WTC11 (cell line): ENCODE data around the gene HOXA5. TPM values are rescaled to one million over a fixed set of nuclear protein-coding genes. Genes with fewer than 3 reads are reported as not detected.

ENCODE experiments used
- ATAC-seq: fragments of 200-7000 bp; cut with Tn5 transposase; 2 replicates; pipeline ENCODE4 v1.10.0; 2021; ENCODE audit warnings: mild to moderate bottlenecking, moderate library complexity
- CTCF ChIA-PET: fragments of 300-600 bp; sonication (Branson Sonifier 250); formaldehyde crosslinking; loops from one replicate; lab custom pipeline; 2021; ENCODE audit warnings: antibody characterized with exemption; lab: Charles Lee
- POLR2A ChIA-PET: fragments of 350-600 bp; sonication (Branson Sonifier 250); formaldehyde crosslinking; loops from one replicate; lab custom pipeline; 2021; ENCODE audit warnings: antibody characterized with exemption; lab: Charles Lee
- DNase-seq: peaks from one replicate; pipeline ENCODE4 v3.0.0; 2021; ENCODE audit warnings: low spot score
- H3K27ac Mint-ChIP-seq: 2 replicates; pipeline ENCODE4 v1.8.0; 2021; ENCODE audit warnings: mixed read lengths
- H3K27me3 Mint-ChIP-seq: 2 replicates; pipeline ENCODE4 v1.8.0; 2021; ENCODE audit warnings: low read depth, mild to moderate bottlenecking, moderate library complexity, mixed read lengths
- H3K36me3 Mint-ChIP-seq: 2 replicates; pipeline ENCODE4 v1.8.0; 2021; ENCODE audit warnings: mixed read lengths
- H3K4me1 Mint-ChIP-seq: 2 replicates; pipeline ENCODE4 v1.8.0; 2022; ENCODE audit warnings: mixed read lengths
- H3K4me3 Mint-ChIP-seq: 2 replicates; pipeline ENCODE4 v1.8.0; 2021; ENCODE audit warnings: mild to moderate bottlenecking, moderate library complexity, mixed read lengths
- H3K9me3 Mint-ChIP-seq: 2 replicates; pipeline ENCODE4 v1.8.0; 2021; ENCODE audit warnings: mixed read lengths
- AFF4 ChIP-seq: sonication (generic); formaldehyde crosslinking; IDR thresholded peaks from 2 replicates; pipeline ENCODE4 v1.8.1; 2023; ENCODE audit warnings: mild to moderate bottlenecking, missing genetic modification reagents, borderline replicate concordance
- CREM ChIP-seq: sonication (generic); formaldehyde crosslinking; IDR thresholded peaks from 2 replicates; pipeline ENCODE4 v1.8.1; 2022; ENCODE audit warnings: mild to moderate bottlenecking, missing genetic modification reagents, moderate library complexity
- FOXP1 ChIP-seq: sonication (generic); formaldehyde crosslinking; IDR thresholded peaks from 2 replicates; pipeline ENCODE4 v1.8.0; 2022; ENCODE audit warnings: missing genetic modification reagents, mild to moderate bottlenecking, moderate library complexity, borderline replicate concordance
- GABPB1 ChIP-seq: sonication (generic); formaldehyde crosslinking; IDR thresholded peaks from 2 replicates; pipeline ENCODE4 v1.8.1; 2023; ENCODE audit warnings: mild to moderate bottlenecking, missing genetic modification reagents
- GTF2I ChIP-seq: fragments of 250-450 bp; sonication (Bioruptor Pico); conservative IDR thresholded peaks from 2 replicates; pipeline ENCODE4 v1.4.0; 2021; ENCODE audit warnings: mild to moderate bottlenecking
- HMGA2 ChIP-seq: fragments of 250-450 bp; sonication (Bioruptor Pico); IDR thresholded peaks from 2 replicates; pipeline ENCODE4 v1.4.0; 2021; ENCODE audit warnings: mild to moderate bottlenecking, moderate library complexity
- JUN ChIP-seq: sonication (generic); formaldehyde crosslinking; IDR thresholded peaks from 2 replicates; pipeline ENCODE4 v1.8.0; 2023; ENCODE audit warnings: mild to moderate bottlenecking, missing genetic modification reagents
- MAX ChIP-seq: sonication (generic); formaldehyde crosslinking; IDR thresholded peaks from 2 replicates; pipeline ENCODE4 v1.8.0; 2022; ENCODE audit warnings: mild to moderate bottlenecking, missing genetic modification reagents
- NR2C2 ChIP-seq: sonication (generic); formaldehyde crosslinking; IDR thresholded peaks from 2 replicates; pipeline ENCODE4 v1.8.0; 2022; ENCODE audit warnings: mild to moderate bottlenecking, missing genetic modification reagents
- RORB ChIP-seq: fragments of 250-450 bp; sonication (Bioruptor Pico); IDR thresholded peaks from 2 replicates; pipeline ENCODE4 v1.9.0; 2021; ENCODE audit warnings: mild to moderate bottlenecking
- SOX15 ChIP-seq: fragments of 250-450 bp; sonication (Bioruptor Pico); IDR thresholded peaks from 2 replicates; pipeline ENCODE4 v1.9.0; 2021; ENCODE audit warnings: mild to moderate bottlenecking
- TCF7 ChIP-seq: sonication (generic); formaldehyde crosslinking; IDR thresholded peaks from 2 replicates; pipeline ENCODE4 v1.8.0; 2022; ENCODE audit warnings: mild to moderate bottlenecking, low read depth, missing genetic modification reagents, moderate library complexity
- total RNA-seq: library from RNA; stranded (reverse); gene quantifications from 3 replicates; pipeline ENCODE4 v1.2.3, GENCODE V29; 2021
- TF ChIP-seq, protein P1 (sequence below): sonication (generic); formaldehyde crosslinking; IDR thresholded peaks from 2 replicates; pipeline ENCODE4 v1.8.0; 2022; ENCODE audit warnings: missing genetic modification reagents
- TF ChIP-seq, protein P2 (sequence below): sonication (generic); formaldehyde crosslinking; IDR thresholded peaks from 2 replicates; pipeline ENCODE4 v1.8.1; 2022; ENCODE audit warnings: mild to moderate bottlenecking, moderate library complexity, missing genetic modification reagents

The HOXA5 gene
- total RNA-seq, 1 experiment from 2014 or later, result not detected

- ATAC-seq (peak; percentile 30), DNase-seq (peak; percentile 55)
- Mint-ChIP-seq H3K4me3 (peak overlapping the region; percentile 39; the same call in 1 of the 2 replicates), H3K4me1 (peaks cover 31% of the 10 kb centered on the region), H3K27me3 (peaks cover 100% of the 10 kb centered on the region), H3K9me3 (no peaks in the 10 kb centered on the region), H3K36me3 (no peaks in the 10 kb centered on the region), H3K27ac (no peak overlapping the region)
- TF ChIP-seq, protein P1, sequence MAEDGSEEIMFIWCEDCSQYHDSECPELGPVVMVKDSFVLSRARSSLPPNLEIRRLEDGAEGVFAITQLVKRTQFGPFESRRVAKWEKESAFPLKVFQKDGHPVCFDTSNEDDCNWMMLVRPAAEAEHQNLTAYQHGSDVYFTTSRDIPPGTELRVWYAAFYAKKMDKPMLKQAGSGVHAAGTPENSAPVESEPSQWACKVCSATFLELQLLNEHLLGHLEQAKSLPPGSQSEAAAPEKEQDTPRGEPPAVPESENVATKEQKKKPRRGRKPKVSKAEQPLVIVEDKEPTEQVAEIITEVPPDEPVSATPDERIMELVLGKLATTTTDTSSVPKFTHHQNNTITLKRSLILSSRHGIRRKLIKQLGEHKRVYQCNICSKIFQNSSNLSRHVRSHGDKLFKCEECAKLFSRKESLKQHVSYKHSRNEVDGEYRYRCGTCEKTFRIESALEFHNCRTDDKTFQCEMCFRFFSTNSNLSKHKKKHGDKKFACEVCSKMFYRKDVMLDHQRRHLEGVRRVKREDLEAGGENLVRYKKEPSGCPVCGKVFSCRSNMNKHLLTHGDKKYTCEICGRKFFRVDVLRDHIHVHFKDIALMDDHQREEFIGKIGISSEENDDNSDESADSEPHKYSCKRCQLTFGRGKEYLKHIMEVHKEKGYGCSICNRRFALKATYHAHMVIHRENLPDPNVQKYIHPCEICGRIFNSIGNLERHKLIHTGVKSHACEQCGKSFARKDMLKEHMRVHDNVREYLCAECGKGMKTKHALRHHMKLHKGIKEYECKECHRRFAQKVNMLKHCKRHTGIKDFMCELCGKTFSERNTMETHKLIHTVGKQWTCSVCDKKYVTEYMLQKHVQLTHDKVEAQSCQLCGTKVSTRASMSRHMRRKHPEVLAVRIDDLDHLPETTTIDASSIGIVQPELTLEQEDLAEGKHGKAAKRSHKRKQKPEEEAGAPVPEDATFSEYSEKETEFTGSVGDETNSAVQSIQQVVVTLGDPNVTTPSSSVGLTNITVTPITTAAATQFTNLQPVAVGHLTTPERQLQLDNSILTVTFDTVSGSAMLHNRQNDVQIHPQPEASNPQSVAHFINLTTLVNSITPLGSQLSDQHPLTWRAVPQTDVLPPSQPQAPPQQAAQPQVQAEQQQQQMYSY (CRISPR knock-in tag), result peak; percentile 62; the same call in 1 of the 2 replicates
- TF ChIP-seq JUN (no peak), SOX15 (CRISPR knock-in tag) (no peak), MAX (CRISPR knock-in tag) (no peak), FOXP1 (CRISPR knock-in tag) (0 out of 2 replicates have a peak, but pooled peaks have one; percentile 11), CREM (CRISPR knock-in tag) (no peak), GTF2I (CRISPR knock-in tag) (no peak), RORB (CRISPR knock-in tag) (no peak), TCF7 (CRISPR knock-in tag) (no peak), NR2C2 (CRISPR knock-in tag) (no peak), GABPB1 (CRISPR knock-in tag) (no peak)
- TF ChIP-seq, protein P2, sequence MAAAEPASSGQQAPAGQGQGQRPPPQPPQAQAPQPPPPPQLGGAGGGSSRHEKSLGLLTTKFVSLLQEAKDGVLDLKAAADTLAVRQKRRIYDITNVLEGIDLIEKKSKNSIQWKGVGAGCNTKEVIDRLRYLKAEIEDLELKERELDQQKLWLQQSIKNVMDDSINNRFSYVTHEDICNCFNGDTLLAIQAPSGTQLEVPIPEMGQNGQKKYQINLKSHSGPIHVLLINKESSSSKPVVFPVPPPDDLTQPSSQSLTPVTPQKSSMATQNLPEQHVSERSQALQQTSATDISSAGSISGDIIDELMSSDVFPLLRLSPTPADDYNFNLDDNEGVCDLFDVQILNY (CRISPR knock-in tag), result no peak
- POLR2A ChIA-PET, result no interaction called here
- CTCF ChIA-PET, result interaction anchor here (0.7 to 5.5 kb wide), 2 partner anchors 12 to 50 kb away, joined by 3 to 34 read pairs; partner anchors contain the start of gene EVX1
Observed at GRCh38 chr7:27191833-27192545, 48.5 kb upstream of the HOXA5 start.

DNA sequence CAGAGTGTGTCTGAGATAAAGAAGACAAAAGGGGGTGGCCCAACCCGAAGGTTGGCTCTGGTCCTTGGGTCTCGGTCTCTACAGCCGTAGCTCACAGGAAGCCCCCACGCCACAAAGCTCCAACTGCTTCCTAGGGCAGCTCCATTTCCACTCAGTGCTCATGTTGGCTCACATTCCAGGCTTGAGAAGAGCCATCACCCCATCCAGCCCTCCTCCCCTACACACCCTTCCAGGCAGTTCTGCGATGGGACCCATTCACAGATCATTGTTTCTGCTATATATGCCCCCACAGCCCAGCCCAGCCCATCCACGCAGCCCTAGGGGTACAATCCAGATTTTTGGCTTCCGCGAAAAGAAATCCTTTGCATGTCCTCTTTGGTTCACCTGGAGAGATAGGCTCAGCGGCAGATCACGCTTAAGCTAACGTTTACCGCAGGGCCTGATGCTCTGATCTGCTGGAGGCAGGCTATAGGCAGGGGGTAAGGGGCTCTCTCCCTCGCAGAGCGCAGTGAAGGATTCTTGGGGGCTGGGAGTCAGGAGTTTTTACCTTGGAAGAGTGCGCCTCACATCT is 47.8 kb upstream of the HOXA5 start:
- CTCF ChIA-PET, result interaction anchor here (5.5 kb wide), 1 partner anchor 12 kb away, joined by 34 read pairs; no protein-coding TSS in a partner anchor
- no peak for TF ChIP-seq HMGA2 (CRISPR knock-in tag)
- TF ChIP-seq AFF4, result no peak
- TF ChIP-seq, all 79 proteins: peak for 0
- Mint-ChIP-seq H3K27ac (no peak overlapping the region), H3K4me3 (no peak overlapping the region), H3K36me3 (no peaks in the 10 kb centered on the region), H3K9me3 (no peaks in the 10 kb centered on the region), H3K4me1 (peaks cover 34% of the 10 kb centered on the region), H3K27me3 (peaks cover 100% of the 10 kb centered on the region)
- POLR2A ChIA-PET, result no interaction called here
- DNase-seq, result no peak
- no peak; the same call in 1 of the 2 replicates for ATAC-seq
